ENCODE results near the gene CFLAR. TPM values are rescaled to one million over a fixed set of nuclear protein-coding genes. Genes with fewer than 3 reads are reported as not detected.

Gene CFLAR
- total RNA-seq, 4 donors from 2014 or later: 239 to 412 (median 326) TPM

DNA sequence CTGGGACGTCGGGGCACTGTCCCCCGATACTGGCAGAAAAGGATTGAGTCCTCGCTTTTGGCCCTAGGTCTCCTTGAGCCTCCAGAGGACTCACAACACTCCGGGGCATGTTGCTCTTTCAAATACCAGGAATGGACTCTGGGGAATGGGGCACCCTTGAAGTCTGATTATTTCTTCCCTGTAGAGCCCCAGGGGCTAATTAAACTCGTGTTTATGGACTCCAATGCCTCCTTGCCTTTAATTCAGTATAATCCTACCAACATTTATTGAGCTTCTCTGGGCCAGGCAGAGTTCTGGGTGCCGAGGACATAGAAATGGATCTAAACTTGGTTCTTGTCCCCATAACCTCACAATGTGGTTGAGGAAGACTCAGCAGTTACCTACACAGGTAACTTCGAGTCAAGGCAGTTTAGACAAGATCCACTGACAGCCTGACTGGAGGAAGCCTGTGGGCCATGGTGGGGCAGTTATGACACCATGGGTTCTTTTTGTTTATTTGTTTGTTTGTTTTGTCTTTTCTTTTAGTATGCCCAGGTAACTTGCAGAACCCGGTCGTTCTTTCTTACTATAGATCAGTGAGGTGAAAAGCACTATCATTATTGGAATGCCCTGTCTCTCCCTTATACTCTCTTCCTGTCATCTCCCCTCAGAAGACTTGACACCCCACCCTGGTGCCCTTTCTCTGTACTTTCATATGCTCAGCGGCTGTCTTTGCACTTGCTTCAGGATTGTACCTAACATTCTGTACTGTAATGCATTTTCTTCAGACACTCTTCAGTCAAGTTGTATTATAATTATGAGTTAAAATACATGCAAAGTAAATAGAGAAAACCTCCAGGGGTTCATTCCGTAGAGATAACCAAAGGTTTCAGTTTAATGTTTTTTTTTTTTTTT lies 3.2 kb downstream of the CFLAR start:
- no peak for TF ChIP-seq CTCF (IDR thresholded peaks at IDR 0.05; ENCODE audit: low read depth)

- TF ChIP-seq CTCF (IDR thresholded peaks at IDR 0.05; ENCODE audit: low read depth): no peak
These were observed 6.3 kb downstream of the CFLAR start for GRCh38 chr2:201122276-201122675.

- TF ChIP-seq CTCF (IDR thresholded peaks at IDR 0.05; ENCODE audit: low read depth): no peak
These were observed 10.6 kb downstream of the CFLAR start for GRCh38 chr2:201126308-201127151.

DNA sequence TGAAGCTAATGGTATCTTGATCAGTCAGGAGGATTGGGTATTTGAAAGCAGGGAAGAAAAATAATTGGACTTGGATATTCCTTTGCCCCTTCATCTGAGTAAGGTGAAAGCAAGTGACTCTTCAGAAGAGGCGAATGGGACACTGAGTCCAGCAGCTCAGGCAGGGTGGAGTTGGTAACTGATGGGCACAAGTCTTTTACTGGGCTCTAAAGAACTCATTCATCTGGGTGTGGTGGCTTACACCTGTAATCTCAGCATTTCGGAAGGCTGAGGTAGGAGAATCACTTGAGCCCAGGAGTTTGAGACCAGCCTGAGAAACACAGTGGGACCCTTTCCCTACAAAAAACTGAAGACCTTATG lies 11.2 kb downstream of the CFLAR start:
- TF ChIP-seq CTCF (IDR thresholded peaks at IDR 0.05; ENCODE audit: low read depth): no peak

DNA sequence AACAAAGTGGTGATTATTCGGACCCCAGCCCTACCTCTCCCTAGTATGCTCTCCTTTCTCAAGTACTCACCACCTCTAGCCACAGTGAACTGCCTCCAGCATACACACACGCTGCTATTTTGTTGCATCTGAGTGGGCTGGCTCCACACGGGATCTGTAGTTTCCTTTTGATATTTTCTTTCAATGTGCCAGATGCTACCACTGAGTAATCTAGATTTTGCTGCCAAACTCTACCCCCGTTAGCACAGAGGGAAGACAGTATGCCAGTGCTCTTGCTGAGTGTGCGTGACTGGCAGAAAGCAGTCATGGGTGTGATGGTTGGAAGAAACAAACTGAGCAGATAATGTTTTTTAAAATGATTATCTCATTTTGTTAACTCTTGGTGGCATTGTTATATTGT lies 11.6 kb downstream of the CFLAR start:
- TF ChIP-seq CTCF (IDR thresholded peaks at IDR 0.05; ENCODE audit: low read depth): no peak

- no peak for TF ChIP-seq CTCF (IDR thresholded peaks at IDR 0.05; ENCODE audit: low read depth)
These were observed 12.1 kb downstream of the CFLAR start for GRCh38 chr2:201128033-201128432.

DNA sequence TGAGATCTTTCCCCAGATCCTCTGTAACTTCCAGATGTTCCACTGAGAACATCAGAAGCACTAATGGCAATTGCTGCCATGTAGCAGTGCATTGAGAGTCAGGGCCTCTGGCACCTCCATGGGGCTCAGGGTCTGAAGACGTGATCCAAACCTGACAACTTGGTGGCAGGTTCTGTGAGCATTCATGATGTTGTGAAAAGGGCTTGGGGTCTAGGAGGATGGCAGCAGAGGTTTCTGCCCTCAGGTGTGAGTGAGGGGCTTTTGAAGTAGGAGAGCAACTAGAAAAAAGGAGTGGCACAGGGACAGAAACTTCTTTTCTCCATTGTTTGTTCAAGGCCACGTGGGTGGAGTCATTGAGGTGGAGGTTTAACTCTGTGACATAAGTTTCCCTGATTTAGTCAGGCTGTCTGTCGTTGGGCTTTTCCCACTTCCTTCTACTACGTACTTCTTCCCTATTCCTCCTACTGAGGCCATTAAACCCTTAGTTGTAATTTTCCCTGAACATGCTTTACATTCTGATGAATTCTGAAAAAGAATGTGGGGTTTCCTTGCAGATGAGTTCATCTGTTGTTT lies 13.1 kb downstream of the CFLAR start:
- TF ChIP-seq CTCF (IDR thresholded peaks at IDR 0.05; ENCODE audit: low read depth): no peak
